GM18498 (cell line): ENCODE data around the gene CDC42BPA.
"Not testable (repeated sequence)": the region's sequence is repeated elsewhere in the genome, so short reads cannot be mapped to it uniquely, and the experiment has no call there.

Experiments used
- ATAC-seq: cut with Tn5 transposase; IDR thresholded peaks from one replicate; pipeline ENCODE4 v1.9.1; 2021; ENCODE audit warnings: mild to moderate bottlenecking, moderate library complexity; ENCODE audit not compliant: unreplicated experiment

CDC42BPA gene

DNA sequence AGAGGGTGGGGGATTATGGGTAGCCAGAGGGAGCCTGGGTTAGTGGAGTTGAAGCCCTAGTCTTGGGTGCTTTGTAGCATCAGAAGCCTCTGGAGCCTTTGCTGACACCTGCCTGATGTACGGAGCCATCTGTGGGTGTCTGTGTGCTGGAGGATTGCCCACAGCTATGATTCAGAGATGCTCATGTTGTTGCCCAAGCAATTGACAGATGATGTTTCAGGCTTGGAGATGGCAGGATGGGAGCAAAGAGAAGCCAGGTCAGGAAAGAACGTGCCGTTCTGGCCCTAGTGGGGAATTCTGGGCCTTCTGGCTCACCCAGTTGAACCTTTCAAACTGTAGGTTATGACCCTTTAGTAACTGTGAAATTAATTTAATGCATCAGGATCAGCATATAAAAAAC is 350.6 kb downstream of the CDC42BPA start:
- no peak for ATAC-seq

DNA sequence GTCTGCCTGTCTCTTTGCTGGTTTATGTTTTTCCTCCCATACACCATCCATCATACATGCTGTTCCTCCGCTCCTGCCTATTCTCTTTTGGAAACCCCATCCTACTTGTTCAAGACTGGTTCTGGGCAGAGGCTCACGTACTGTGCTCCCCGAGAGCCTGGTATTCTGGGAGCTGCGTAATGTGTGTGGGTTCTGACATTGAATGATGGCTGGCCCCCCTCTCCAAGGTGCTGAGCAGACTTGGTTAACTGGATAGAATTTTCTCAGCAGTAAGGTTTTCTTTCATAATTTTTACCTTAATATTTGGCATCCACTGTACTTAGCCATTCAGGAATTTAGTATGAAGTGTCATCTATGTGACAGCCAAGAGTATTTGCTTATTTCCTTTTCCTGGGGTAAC is 351.6 kb downstream of the CDC42BPA start:
- ATAC-seq, result no peak

DNA sequence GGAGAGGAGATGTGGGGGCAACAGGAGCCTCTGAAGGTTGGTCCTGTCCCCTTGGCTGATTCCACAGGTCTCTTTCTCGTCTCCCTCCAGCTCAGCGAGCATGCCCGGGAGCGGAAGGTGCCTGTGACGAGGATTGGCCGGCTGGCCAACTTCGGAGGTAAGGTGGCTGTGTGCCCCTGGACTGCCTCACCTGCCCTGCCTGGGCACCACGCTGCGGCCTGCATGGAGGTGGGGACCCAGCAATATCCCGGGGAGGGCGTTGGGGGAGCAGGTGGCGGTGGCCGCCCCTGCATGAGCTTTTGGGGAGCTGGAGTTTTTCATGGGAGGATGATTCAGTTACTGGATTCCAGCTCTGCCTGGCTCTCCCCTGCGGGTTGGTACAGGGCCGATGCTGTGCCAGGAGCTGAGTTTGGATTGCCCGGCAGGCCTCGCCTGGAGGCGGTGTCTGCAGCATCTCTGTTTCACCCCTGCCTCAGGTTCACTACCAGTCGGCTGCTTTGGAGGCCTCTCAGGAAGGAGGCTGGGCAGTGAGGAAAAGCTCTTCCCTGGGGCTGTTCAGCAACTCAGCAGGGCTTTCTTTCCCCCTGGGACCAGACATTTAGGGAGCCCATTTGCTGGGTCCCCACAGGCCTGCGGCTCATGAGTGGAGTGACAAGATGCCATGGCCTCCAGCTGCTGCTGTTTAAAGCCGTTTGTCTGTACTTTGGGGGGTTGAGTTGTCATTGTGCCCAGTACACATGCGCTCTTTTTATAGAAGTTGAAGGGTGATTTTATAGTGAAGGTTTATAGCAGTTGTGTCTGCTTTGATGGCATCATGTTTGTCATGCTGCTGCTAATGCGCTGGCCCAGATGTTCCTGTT is 352.5 kb downstream of the CDC42BPA start:
- ATAC-seq, result no peak

DNA sequence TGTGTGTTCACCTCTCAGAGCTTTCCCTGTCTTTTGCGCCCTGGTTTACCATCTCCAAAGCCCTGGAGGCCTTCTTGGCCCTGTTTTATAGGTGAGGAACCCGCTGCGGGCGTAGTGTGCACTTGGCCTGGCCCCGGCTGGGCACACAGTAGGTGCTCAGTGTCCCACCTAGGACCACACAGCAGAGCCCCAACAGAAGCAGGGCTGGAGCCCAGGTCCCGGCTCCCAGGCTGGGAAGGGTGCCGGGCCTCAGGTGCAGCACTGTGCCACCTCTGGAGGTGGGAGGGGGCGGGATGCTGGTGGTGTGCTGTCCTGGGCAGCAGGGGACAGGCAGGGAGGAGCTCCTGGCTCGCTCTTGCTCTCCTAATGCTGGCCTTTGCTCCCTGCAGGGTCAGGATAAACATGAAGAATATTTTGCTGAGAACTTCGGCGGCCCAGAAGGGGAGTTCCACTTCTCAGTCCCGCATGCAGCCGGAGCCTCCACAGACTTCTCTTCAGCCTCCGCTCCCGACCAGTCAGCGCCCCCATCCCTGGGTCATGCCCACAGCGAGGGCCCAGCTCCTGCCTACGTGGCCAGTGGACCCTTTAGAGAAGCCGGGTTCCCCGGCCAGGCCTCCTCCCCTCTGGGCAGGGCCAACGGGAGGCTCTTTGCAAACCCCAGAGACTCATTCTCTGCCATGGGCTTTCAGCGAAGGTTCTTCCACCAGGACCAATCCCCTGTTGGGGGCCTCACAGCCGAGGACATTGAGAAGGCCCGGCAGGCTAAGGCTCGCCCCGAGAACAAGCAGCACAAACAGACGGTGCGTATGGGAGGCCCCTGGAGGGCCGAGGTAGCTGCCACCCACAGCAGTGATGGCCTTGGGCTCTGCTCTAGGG is 353.4 kb downstream of the CDC42BPA start:
- no peak for ATAC-seq

DNA sequence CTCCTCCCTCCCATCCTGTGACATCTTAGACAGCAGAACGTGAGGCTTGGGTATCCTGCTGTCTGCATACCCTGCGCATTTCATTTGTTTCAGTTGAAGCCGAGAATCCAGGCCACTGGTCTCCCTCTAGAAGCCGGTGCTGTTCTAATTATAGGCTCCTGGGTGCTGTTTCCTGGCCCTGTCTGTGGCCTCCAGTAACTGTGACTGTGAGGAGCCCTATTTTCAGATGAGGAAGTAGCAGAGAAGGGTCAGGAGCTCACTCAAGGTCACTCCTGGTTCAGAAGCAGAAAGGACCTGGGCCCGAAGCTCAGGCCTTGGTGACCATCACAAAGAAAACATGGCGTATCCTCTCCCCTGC is 354.2 kb downstream of the CDC42BPA start:
- ATAC-seq, result no peak

DNA sequence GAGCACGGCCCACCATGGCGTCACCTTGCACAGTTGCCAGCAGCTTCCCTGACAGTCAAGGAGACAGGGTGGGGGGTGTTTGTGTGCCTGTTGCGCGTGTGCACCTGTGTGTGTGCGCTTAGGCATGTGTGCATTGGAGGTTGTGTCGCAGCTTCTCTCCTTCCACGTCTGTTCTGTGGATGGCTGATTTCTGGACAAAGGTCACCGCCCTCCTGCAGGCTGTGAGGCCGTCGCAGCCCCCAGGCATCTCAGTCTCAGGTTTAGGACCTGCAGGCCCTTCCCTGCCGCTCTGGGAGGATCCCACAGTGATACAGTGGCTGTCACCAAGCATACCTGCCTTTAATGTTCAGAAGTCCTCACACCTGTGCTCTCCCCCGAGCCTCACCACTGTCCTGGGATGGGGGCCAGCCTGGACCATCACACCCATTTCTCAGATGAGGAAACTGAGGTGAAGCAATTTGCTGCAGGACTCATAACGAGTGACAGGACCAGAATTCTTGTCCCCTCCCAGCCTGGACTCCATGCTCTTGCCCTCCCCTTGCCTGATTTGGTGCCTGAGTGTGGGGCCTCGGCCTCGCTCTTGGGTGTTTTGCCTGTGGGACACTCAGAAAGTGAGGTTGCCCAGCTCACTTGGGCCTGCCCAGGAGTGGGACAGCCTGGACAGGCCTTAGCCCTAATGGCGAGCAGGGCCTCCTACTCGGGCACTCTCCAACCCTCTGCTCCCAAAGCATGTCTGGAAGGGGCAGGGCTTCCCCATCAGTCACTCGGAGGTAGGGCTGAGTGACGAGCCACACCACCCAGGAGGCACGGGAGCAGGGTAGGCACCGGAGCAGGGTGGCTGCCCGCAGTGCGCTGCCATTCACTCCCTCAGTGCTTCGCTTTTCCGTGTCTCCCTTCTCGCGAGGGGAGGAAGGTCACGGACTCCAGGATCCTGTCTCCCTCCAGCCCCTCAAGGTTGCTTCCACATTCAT is 355.6 kb downstream of the CDC42BPA start:
- no peak for ATAC-seq

DNA sequence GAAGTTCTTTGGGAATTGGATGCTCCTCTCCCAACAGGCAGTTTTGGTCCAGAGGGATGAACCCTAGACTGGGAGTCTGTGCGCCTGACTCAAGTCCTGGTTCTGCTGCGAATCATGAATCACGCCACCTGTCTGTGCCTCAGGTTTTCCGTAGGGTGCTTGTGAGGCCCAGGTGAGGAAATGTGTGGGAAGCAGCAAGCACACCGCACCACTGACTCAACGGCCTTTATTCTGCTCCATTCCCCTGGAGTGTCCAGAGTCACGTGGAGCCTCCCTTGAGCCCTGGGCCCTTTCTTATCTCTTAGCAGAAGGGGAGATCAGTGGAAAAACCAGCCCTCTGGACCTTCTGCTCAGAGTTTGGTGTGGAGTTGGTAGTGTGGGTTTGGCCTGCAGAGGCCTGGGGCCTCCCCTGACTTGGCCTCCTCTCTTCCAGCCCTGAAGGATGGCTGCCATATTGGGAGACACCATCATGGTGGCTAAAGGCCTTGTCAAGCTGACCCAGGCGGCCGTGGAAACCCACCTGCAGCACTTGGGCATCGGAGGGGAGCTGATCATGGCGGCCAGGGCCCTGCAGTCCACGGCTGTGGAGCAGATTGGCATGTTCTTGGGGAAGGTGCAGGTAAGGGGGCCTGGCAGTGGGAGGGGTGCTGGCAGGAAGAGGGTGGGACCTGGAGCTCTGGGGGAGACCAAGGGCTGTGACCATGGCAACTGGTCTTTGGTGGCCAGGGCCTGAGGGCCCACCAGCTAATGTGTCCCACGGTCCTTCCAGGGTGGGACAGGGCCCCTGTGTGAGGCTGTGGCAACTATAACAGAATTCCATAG is 357.1 kb downstream of the CDC42BPA start:
- ATAC-seq, result no peak

DNA sequence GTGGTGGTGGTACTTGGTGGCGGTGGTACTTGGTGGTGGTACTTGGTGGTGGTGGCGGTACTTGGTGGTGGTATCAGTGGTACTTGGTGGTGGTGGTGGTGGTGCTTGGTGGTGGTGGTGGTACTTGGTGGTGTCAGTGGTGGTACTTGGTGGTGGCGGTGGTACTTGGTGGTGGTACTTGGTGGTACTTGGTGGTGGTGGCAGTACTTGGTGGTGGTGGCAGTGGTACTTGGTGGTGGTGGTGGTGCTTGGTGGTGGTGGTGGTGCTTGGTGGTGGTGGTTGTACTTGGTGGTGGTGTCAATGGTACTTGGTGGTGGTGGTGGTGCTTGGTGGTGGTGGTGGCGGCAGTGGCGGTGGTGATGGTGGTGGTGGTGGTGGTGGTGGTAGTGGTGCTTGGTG is 358.0 kb downstream of the CDC42BPA start:
- ATAC-seq, result no peak

DNA sequence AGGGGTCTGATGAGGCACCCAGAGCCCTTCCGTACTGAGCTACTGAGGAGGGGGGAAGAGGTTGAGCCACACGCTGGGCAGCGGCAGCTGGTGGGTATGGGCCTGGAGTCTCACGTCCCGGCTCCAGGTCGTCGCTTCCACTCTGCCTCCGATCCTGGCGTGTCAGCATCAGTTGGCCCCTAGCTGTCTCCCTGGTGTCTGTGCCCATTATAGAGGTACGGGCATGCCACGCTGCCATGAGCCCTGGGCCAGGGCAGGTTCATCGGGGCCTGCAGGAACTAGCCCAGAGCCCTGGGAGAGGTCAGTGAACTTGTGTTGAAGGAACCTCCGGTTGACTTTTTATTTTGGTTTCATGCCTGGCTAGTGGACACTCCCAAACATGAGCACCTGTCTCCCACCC is 360.0 kb downstream of the CDC42BPA start:
- ATAC-seq, result no peak

DNA sequence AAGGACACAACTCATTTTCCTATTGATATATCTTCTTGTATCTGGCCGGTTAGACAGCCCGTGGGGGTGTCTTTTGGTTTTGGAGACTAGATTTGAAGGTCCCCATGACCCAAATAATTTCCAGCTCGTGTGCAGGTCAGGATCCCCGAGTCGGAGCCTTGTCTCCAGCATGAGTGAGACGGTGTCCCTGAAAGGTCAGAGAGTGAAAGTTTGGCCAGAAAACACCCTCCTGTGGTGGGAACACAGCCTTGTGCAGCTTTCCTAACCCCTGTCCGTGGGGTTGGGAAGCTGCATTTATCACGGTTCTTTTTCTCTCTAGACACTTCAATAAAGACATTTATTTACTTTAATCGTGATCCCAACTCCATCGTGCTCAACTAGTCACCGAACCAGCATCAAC is 360.6 kb downstream of the CDC42BPA start:
- ATAC-seq, result no peak

DNA sequence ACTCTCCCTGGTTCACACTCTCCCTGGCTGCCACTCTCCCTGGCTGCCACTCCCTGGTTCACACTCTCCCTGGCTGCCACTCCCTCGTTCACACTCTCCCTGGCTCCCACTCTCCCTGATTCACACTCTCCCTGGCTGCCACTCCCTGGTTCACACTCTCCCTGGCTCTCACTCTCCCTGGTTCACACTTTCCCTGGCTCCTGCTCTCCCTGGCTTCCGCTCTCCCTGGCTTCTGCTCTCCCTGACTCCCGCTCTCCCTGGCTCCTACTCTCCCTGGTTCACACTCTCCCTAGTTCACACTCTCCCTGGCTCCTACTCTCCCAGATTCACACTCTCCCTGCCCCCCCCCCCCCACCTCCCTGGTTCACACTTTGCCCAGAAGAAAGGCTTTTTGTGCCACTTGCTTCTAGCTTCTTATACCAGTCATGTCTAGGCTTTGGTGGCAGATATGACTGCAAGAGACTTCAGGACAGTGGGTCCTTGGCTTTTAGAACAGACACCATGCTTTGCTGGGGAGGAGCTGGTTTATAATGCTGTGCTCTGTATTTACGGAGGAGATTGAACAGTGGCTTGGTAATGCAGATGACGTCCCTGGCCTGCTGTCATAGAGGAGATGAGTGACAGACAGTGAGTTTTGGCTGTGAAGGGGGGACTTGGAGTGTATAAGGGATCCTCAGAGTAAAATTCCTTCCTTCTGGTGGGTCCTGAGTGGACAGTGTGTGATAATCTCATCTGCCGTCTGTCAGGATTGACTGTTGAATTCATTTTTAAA is 361.2 kb downstream of the CDC42BPA start:
- ATAC-seq, result no peak

DNA sequence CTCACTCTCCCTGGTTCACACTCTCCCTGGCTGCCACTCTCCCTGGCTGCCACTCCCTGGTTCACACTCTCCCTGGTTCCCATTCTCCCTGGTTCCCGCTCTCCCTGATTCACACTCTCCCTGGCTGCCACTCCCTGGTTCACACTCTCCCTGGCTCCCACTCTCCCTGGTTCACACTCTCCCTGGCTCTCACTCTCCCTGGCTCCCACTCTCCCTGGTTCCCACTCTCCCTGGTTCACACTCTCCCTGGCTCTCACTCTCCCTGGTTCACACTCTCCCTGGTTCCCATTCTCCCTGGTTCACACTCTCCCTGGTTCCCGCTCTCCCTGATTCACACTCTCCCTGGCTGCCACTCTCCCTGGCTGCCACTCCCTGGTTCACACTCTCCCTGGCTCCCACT is 362.4 kb downstream of the CDC42BPA start:
- ATAC-seq, result not testable (repeated sequence)

DNA sequence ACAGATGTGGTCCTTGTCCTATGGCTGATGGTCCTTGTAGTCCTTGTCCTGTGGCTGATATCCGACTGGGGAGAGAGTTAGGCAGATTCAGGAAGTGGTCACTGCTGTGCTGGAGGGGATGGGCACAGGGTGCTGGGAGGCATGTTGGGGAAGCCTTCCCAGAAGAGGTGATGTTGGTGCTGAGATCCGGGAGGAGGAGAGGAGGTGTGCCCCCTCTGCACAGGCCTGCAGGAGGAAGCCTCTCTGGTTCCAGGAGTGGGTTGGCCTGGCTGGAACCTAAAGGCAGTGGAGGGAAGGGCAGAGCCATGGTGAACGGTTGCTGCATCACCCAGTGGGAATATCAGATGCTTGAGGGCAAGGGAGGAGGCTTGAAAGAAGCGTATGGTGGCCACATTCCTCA is 363.5 kb downstream of the CDC42BPA start:
- no peak for ATAC-seq

DNA sequence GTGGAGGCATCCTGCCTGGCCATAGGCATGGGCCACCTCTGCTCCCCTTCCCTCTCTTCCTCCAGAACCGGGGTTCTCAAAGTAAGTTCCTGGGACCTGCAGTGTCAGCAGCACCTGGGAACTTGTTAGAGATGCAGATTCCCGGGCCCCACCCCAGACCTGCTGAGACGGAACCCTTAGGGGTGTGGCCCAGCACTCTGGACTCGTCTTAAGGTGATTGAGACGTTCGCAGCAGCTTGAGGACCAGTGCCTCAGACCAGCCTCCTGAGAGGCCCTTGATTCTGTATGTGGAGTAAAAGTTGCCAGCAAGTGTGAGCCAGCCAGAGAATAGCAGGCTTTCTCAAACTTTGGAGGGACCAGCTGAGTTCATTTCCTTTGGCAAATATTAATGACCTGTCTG is 364.0 kb downstream of the CDC42BPA start:
- no peak for ATAC-seq

DNA sequence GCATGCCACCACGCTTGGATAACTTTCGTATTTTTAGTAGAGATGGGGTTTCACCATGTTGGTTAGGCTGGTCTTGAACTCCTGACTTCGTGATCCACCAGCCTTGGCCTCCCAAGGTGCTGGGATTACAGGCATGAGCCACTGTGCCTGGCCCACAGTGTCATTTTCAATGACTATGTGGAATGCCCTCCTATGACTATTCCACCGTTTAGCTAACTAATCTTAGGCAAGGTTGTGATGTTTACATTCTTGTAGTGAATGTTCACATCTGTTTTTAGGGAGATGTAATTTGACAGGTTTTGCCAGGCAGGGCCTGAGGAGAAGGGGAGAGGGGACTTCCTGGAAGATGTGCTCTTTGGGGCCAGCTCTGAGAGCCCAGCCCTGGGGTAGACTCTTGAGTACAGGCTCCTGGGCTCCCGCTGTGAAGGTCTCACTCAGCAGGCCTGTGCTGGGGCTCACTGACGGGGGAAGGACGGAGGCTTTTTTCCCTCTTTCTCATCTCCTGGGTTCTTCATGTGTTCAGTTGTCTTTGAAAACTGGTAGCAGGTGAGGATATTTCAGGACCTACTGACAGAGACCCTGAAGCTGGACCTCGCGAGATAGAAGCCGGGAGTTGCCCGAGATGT is 365.0 kb downstream of the CDC42BPA start:
- ATAC-seq, result no peak

DNA sequence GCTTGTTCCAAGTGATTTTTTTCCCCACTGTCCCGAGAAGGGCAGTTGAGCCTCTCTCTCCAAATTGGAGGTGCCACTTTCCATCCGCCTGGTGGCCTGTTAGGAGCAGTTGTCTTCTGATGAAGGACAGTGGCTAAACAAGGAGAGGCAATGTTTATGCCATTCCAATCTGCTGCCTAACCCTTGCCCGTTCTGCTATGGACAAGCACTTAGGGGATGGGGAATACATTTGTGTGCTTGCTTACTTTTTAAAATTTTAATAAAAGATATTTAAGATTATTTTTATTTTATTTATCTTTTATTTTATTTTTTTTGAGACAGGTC is 366.2 kb downstream of the CDC42BPA start:
- ATAC-seq, result no peak

DNA sequence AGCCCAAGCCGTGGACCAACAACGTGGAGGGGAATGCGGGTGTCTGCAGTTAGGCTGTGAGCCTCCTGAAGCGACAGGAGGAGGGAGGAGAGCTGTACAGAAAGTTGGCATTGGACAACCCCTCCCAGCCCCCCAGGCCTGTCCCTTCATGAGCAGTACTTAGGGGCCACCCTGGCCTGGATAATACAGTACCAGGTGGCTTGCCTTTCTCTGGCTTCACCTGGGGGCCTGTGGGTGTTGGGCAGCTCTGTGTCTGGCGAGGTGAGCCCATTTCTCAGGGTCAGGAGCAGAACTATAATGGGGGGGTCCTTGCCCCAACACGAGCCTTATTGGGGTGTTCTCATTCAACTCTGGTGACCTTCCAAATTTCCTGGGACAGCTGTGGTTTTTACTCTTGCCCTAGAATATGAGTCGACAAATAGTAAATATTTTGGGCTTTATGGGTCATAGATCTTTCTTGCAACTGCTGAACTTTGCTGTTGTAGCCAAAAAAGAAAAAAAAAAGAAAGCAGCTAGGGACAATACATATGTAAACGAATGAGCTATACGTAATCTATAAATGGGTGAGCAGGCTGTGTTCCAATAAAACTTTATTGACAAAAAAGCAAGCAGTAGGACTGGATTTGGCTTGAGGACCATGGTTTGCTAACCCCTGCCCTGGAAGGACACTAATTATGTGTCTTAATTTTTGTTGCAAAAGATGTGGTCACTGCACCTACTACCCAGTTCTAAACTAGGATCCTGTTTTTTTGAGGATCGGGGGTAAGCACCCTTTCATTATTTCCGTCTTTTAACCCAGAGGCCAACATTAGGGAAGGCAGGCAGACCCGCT is 366.8 kb downstream of the CDC42BPA start:
- ATAC-seq, result no peak

DNA sequence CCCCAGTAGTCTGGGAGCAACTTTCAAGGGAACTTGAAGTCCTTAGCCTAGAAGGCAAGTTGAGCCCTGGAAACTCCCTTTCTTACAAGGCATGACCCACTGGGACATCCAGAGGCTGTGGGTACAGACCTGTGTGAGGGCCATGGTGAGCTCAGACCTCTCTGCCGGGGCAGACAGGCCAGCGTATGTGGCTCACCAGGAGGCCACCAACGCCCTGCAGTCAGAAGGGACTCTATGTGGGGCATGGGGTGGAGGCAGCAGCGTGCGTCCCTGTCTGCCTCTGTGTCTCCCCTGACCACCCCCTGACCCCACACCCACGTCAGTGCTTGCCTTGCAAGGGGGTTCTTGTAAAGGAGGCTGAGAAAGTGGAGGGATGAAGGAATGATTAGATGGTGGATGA is 367.4 kb downstream of the CDC42BPA start:
- no peak for ATAC-seq
